HepG2 (cell line): ENCODE data around the gene APLP1. TPM values are rescaled to one million over a fixed set of nuclear protein-coding genes. Genes with fewer than 3 reads are reported as not detected.

Experiments
- ATAC-seq: fragments of 200-7000 bp; cut with Tn5 transposase; 3 replicates; pipeline ENCODE4 v1.9.1; 2020; ENCODE audit warnings: mild to moderate bottlenecking, moderate library complexity
- BruUV-seq: library from RNA; stranded (reverse); fragments of 400-500 nt; replicated peaks from 2 replicates; lab custom pipeline; 2021; lab: Mats Ljungman, UMichigan
- CTCF ChIA-PET: fragments of 300-600 bp; formaldehyde crosslinking; extraction: SDS; loops from one replicate; lab custom pipeline; 2021; ENCODE audit warnings: low total read pairs, inconsistent platforms, low intra/inter-chr PET ratio; lab: Yijun Ruan, JAX
- POLR2A ChIA-PET: fragments of 350-600 bp; sonication (Branson Sonifier 250); formaldehyde crosslinking; loops from one replicate; lab custom pipeline; 2020; ENCODE audit warnings: antibody characterized with exemption, inconsistent platforms; lab: Yijun Ruan, JAX
- DNase-seq: peaks from one replicate; pipeline ENCODE4 v3.0.0-alpha.2; 2015; ENCODE audit warnings: low spot score
- FAIRE-seq: peaks from 3 replicates; lab custom pipeline; 2011; peaks lifted over from hg19 to GRCh38; lab: Jason Lieb, UNC
- H2AFZ ChIP-seq: one replicate; pipeline ENCODE4 v1.6.1; 2011; ENCODE audit warnings: low read length, inconsistent platforms
- H3K27ac ChIP-seq: fragments of 300-600 bp; 3 replicates; pipeline ENCODE4 v1.8.0; 2011; ENCODE audit warnings: mixed run types, mild to moderate bottlenecking, mixed read lengths, low read length, inconsistent platforms; ENCODE audit not compliant: insufficient read depth; ENCODE audit errors: extremely low read length
- H3K27me3 ChIP-seq, 2 experiments: fragments of 200-600 bp in 1 of 2; 2 replicates in 1 of 2; 3 replicates in 1 of 2; pipeline versions ENCODE4 v1.6.0 to v1.8.0; 2011; ENCODE audit warnings: low read length in 2 of 2, mild to moderate bottlenecking in 2 of 2, moderate library complexity in 2 of 2, inconsistent platforms in 1 of 2; ENCODE audit not compliant: insufficient read depth in 2 of 2, control insufficient read depth in 1 of 2
- H3K36me3 ChIP-seq, 2 experiments: fragments of 200-600 bp in 1 of 2; replicated peaks in 1 of 2; 2 replicates in 1 of 2; 3 replicates in 1 of 2; pipeline versions ENCODE4 v1.5.1 to v1.8.0; 2011; ENCODE audit warnings: low read length in 2 of 2, inconsistent platforms in 1 of 2; ENCODE audit not compliant: insufficient read depth in 2 of 2, control insufficient read depth in 1 of 2
- H3K4me1 ChIP-seq: 2 replicates; pipeline ENCODE4 v1.5.1; 2012; ENCODE audit warnings: low read length, inconsistent platforms; ENCODE audit not compliant: insufficient read depth
- H3K4me2 ChIP-seq: 2 replicates; pipeline ENCODE4 v1.6.0; 2011; ENCODE audit warnings: low read depth, low read length, inconsistent platforms
- H3K4me3 ChIP-seq, 3 experiments: fragments of 200-600 bp in 1 of 3; sonication (generic), shearing (Covaris generic) in 1 of 3; replicated peaks in 1 of 3; 2 replicates each; pipeline ENCODE4 v1.5.1; 2011 to 2016; ENCODE audit warnings: low read length in 3 of 3, inconsistent platforms in 2 of 3, low read depth in 2 of 3, mild to moderate bottlenecking in 2 of 3, control low read depth in 1 of 3, mixed read lengths in 1 of 3; ENCODE audit not compliant: insufficient read depth in 1 of 3
- H3K79me2 ChIP-seq: one replicate; pipeline ENCODE4 v1.6.1; 2011; ENCODE audit warnings: low read length, inconsistent platforms; ENCODE audit not compliant: insufficient read depth
- H3K9ac ChIP-seq: 2 replicates; pipeline ENCODE4 v1.6.0; 2011; ENCODE audit warnings: mild to moderate bottlenecking, low read depth, low read length, inconsistent platforms; ENCODE audit not compliant: insufficient read depth
- H3K9me3 ChIP-seq: 2 replicates; pipeline ENCODE4 v1.5.1; 2012; ENCODE audit warnings: mild to moderate bottlenecking, low read length
- H4K20me1 ChIP-seq: 2 replicates; pipeline ENCODE4 v1.6.0; 2011; ENCODE audit warnings: inconsistent platforms, mild to moderate bottlenecking, low read length, moderate library complexity; ENCODE audit not compliant: insufficient read depth
- ARNTL ChIP-seq: sonication (generic); formaldehyde crosslinking; IDR thresholded peaks from 2 replicates; pipeline ENCODE4 v1.4.0; 2020; ENCODE audit warnings: mild to moderate bottlenecking, missing genetic modification reagents
- CBX5 ChIP-seq: sonication (generic); formaldehyde crosslinking; IDR thresholded peaks from 2 replicates; pipeline ENCODE4 v1.4.0; 2020; ENCODE audit warnings: missing genetic modification reagents, borderline replicate concordance
- PRDM15 ChIP-seq: sonication (generic); formaldehyde crosslinking; IDR thresholded peaks from 2 replicates; pipeline ENCODE4 v1.4.0; 2020; ENCODE audit warnings: missing genetic modification reagents
- RAD21 ChIP-seq: fragments of 450-650 bp; formaldehyde crosslinking; IDR thresholded peaks from 2 replicates; pipeline ENCODE4 v1.5.0; 2020; ENCODE audit warnings: mild to moderate bottlenecking
- TFDP2 ChIP-seq: sonication (generic); formaldehyde crosslinking; IDR thresholded peaks from 2 replicates; pipeline ENCODE4 v1.4.0; 2020; ENCODE audit warnings: missing genetic modification reagents
- ZNF772 ChIP-seq: sonication (generic); formaldehyde crosslinking; IDR thresholded peaks from 2 replicates; pipeline ENCODE4 v1.5.0; 2020; ENCODE audit warnings: mild to moderate bottlenecking, missing genetic modification reagents
- WGBS: methylation state at CpG from one replicate; pipeline ENCODE4 v1.1.6; 2017; ENCODE audit warnings: low lambda C conversion rate; 5-methylcytosine and 5-hydroxymethylcytosine counted together
- in situ Hi-C: cut with HindIII; loops from 2 replicates; pipeline ENCODE4 v1.10.0; 2017; ENCODE audit warnings: low pct_unique_long_range_greater_than_20kb; ENCODE audit not compliant: extremely low pct_ligation_motif_present
- intact Hi-C: fragments of 100-400 bp; cut with micrococcal nuclease; formaldehyde crosslinking; loops from one replicate; pipeline ENCODE4 v1.10.0; 2022; ENCODE audit not compliant: unreplicated experiment
- polyA plus RNA-seq, 8 experiments: library from polyadenylated mRNA; depleted of rRNA in 3 of 8; stranded (reverse) in 7 of 8; unstranded in 1 of 8; fragments of >200 nt; fragmentation: Illumina TruSeq in 4 of 8; extraction: Trizol in 4 of 8; gene quantifications; 2 replicates each; pipeline versions ENCODE4 v1.2.1 to v1.2.3, GENCODE V29; 2011 to 2016; ENCODE audit warnings: low read depth in 4 of 8, missing spikeins in 1 of 8, mixed read lengths in 1 of 8; ENCODE audit not compliant: insufficient read depth in 1 of 8
- total RNA-seq, 5 experiments: library from RNA; depleted of rRNA; stranded (reverse); fragments of >200 nt; fragmentation: Illumina TruSeq; extraction: Trizol; gene quantifications; 2 replicates each; pipeline ENCODE4 v1.2.3, GENCODE V29; 2016; ENCODE audit warnings: low read depth in 1 of 5
- TF ChIP-seq, protein P1 (sequence below): sonication (generic); formaldehyde crosslinking; IDR thresholded peaks from 2 replicates; pipeline ENCODE4 v1.4.0; 2020; ENCODE audit warnings: missing genetic modification reagents

APLP1 gene
- total and polyA plus RNA-seq, 2 of the 13 experiments (the other 11 are each of a cell fraction or from before 2014, with no cell fraction given), result 2.0 to 2.9 TPM

DNA sequence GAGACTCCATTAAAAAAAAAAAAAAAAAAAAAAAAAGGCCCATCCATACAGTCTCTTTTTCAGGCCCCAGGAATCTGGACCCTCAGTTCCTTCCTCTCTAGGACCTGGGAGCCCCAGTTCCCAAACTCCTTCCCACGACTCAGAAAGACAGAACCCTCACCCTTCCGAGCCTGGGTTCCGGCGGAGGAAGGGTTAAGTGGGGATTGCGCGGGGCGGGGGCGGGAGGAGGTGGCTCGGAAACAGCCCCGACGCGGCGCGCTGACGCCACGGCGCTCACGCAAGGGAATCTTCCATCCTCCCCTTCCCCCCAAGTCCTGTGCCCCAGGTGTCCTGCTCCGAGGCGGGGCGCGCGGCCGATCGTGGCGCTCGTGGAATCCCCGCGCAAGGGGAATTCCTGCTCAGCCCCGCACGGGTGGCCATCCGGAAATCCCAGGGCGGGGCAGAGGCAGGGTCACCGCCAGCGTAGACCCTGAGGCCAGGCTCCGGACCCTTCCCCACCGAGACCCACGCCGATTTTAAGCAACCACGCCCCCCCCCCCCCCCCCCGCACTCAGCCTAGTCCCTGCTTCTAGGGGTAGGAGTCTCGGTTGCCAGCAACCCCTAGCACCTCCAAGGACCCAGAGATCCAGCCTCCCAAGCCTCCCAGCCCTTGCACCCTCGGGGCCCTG lies 31.3 kb downstream of the APLP1 start (continued):
- TF ChIP-seq TFDP2 (CRISPR knock-in tag), result peak; percentile 58
- TF ChIP-seq, all 625 proteins: peak for 58

DNA sequence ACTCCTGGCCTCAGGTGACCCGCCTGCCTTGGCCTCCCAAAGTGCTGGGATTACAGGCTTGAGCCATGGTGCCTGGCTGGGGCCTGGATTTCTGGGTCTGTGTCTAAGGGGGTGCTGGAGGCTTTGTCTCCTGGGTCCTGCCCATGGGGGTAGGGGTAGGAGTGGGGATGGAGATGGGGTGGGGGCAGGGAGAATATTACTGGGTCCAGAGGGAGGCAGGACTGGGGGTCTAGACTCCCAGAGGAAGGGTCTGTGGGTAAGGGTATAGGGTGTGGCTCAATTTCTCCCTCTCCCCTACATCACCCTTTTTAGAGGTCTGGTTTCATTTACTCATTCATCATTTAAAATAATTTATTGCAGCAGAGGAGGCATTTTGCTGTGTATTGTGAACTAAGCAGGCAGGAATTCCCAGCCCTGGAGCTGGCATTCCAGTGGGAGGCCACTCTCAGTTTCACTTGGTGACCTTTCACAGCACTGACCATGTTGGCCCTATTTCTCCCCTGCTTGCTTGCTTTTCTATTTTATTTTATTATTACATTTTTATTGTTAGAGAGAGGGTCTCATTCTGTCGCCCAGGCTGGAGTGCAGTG lies 32.8 kb downstream of the APLP1 start:
- H3K4me3 ChIP-seq, result peak overlapping the region in 2 of 3 experiments; percentile 92; a peak in 2 of 6 replicates
- no peak for TF ChIP-seq CBX5
- TF ChIP-seq, protein P1, sequence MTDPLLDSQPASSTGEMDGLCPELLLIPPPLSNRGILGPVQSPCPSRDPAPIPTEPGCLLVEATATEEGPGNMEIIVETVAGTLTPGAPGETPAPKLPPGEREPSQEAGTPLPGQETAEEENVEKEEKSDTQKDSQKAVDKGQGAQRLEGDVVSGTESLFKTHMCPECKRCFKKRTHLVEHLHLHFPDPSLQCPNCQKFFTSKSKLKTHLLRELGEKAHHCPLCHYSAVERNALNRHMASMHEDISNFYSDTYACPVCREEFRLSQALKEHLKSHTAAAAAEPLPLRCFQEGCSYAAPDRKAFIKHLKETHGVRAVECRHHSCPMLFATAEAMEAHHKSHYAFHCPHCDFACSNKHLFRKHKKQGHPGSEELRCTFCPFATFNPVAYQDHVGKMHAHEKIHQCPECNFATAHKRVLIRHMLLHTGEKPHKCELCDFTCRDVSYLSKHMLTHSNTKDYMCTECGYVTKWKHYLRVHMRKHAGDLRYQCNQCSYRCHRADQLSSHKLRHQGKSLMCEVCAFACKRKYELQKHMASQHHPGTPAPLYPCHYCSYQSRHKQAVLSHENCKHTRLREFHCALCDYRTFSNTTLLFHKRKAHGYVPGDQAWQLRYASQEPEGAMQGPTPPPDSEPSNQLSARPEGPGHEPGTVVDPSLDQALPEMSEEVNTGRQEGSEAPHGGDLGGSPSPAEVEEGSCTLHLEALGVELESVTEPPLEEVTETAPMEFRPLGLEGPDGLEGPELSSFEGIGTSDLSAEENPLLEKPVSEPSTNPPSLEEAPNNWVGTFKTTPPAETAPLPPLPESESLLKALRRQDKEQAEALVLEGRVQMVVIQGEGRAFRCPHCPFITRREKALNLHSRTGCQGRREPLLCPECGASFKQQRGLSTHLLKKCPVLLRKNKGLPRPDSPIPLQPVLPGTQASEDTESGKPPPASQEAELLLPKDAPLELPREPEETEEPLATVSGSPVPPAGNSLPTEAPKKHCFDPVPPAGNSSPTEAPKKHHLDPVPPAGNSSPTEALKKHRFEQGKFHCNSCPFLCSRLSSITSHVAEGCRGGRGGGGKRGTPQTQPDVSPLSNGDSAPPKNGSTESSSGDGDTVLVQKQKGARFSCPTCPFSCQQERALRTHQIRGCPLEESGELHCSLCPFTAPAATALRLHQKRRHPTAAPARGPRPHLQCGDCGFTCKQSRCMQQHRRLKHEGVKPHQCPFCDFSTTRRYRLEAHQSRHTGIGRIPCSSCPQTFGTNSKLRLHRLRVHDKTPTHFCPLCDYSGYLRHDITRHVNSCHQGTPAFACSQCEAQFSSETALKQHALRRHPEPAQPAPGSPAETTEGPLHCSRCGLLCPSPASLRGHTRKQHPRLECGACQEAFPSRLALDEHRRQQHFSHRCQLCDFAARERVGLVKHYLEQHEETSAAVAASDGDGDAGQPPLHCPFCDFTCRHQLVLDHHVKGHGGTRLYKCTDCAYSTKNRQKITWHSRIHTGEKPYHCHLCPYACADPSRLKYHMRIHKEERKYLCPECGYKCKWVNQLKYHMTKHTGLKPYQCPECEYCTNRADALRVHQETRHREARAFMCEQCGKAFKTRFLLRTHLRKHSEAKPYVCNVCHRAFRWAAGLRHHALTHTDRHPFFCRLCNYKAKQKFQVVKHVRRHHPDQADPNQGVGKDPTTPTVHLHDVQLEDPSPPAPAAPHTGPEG, result no peak
- TF ChIP-seq ZNF772 (CRISPR knock-in tag), result 0 out of 2 replicates have a peak, but pooled peaks have one; percentile 5
- no peak for TF ChIP-seq PRDM15 (CRISPR knock-in tag)
- TF ChIP-seq RAD21 (CRISPR knock-in tag), result no peak
- no peak for TF ChIP-seq ARNTL (CRISPR knock-in tag)
- TF ChIP-seq, all 625 proteins: peak for 1
- ChIA-PET CTCF (no interaction called here), POLR2A (interaction anchor here (1.1 to 1.7 kb wide), 2 partner anchors 30 to 153 kb away, joined by 4 read pairs; partner anchors contain the start of gene THAP8)
- Histone ChIP-seq H3K27ac (no peak overlapping the region), H3K36me3 (peaks cover 0 to 9% of the 10 kb centered on the region in 2 experiments; a peak in 2 of 5 replicates), H4K20me1 (no peaks in the 10 kb centered on the region), H2AFZ (no peak overlapping the region), H3K4me1 (peaks cover 42% of the 10 kb centered on the region), H3K79me2 (no peaks in the 10 kb centered on the region), H3K9ac (no peak overlapping the region; the same call in 1 of the 2 replicates), H3K9me3 (no peaks in the 10 kb centered on the region), H3K4me2 (peak overlapping the region; percentile 78), H3K27me3 (peaks cover 0 to 10% of the 10 kb centered on the region in 2 experiments; a peak in 1 of 5 replicates)
- DNase-seq, result no peak
- WGBS, result 24% methylated on average over 2 of the region's 2 CpGs
- in situ Hi-C loops, result no loop called here
- no peak for FAIRE-seq
- intact Hi-C loops, result loop anchor here (5.0 kb wide), 1 partner anchor 36 kb away; the partner anchor contains the start of gene LRFN3
- no TSS peak for BruUV-seq
- no peak for ATAC-seq
